ENCODE results near the gene HHLA2.

The HHLA2 gene

DNA sequence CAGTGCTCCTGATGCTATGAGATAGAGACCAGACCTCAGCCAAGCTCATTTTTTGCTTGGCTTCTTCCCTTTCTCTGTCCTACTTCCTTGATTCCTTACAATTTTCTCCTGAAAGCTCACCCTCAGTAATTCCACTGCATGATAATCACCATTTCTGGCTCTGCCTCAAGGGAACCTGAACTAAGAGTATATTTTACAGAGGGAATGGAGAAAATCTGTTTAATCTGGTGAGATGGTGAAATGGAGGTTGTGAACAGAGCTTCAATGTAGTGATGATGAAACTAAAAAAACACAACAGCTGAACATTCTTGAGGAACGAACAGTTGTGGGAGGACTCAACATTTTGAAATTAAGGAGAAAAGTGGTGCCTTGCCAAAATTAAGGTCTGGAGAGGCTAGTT, 16.3 kb downstream of the HHLA2 start:
- Histone ChIP-seq H3K9me3 (replicated peaks; ENCODE audit: insufficient read depth, low read length) (no peaks in the 10 kb centered on the region), H3K4me2 (ENCODE audit: low read depth, low read length) (no peak overlapping the region), H3K9ac (ENCODE audit: low read length) (no peak overlapping the region), H3K27ac (ENCODE audit: low read length) (no peak overlapping the region), H3K79me2 (ENCODE audit: low read length) (no peaks in the 10 kb centered on the region), H2AFZ (ENCODE audit: low read length) (no peak overlapping the region), H3K4me3 (ENCODE audit: low read length) (no peak overlapping the region), H3K9me2 (replicated peaks; ENCODE audit: insufficient read depth, low read length) (no peaks in the 10 kb centered on the region), H3K4me1 (ENCODE audit: low read length) (no peaks in the 10 kb centered on the region), H3F3A (ENCODE audit: insufficient read depth, low read length) (no peaks in the 10 kb centered on the region), H3K36me3 (replicated peaks; ENCODE audit: insufficient read depth, low read length) (no peaks in the 10 kb centered on the region), H4K20me1 (ENCODE audit: insufficient read depth, low read length) (no peaks in the 10 kb centered on the region), H3K27me3 (replicated peaks; ENCODE audit: insufficient read depth, low read length) (no peaks in the 10 kb centered on the region)
- TF ChIP-seq, protein P1, sequence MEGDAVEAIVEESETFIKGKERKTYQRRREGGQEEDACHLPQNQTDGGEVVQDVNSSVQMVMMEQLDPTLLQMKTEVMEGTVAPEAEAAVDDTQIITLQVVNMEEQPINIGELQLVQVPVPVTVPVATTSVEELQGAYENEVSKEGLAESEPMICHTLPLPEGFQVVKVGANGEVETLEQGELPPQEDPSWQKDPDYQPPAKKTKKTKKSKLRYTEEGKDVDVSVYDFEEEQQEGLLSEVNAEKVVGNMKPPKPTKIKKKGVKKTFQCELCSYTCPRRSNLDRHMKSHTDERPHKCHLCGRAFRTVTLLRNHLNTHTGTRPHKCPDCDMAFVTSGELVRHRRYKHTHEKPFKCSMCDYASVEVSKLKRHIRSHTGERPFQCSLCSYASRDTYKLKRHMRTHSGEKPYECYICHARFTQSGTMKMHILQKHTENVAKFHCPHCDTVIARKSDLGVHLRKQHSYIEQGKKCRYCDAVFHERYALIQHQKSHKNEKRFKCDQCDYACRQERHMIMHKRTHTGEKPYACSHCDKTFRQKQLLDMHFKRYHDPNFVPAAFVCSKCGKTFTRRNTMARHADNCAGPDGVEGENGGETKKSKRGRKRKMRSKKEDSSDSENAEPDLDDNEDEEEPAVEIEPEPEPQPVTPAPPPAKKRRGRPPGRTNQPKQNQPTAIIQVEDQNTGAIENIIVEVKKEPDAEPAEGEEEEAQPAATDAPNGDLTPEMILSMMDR (IDR thresholded peaks at IDR 0.05; ENCODE audit: low read length): no peak
- TF ChIP-seq EZH2 (optimal IDR thresholded peaks at IDR 0.05; ENCODE audit: low read depth, low read length) (no peak), EZH2phosphoT487 (IDR thresholded peaks at IDR 0.05; ENCODE audit: low read length) (no peak)
- DNase-seq: no peak

DNA sequence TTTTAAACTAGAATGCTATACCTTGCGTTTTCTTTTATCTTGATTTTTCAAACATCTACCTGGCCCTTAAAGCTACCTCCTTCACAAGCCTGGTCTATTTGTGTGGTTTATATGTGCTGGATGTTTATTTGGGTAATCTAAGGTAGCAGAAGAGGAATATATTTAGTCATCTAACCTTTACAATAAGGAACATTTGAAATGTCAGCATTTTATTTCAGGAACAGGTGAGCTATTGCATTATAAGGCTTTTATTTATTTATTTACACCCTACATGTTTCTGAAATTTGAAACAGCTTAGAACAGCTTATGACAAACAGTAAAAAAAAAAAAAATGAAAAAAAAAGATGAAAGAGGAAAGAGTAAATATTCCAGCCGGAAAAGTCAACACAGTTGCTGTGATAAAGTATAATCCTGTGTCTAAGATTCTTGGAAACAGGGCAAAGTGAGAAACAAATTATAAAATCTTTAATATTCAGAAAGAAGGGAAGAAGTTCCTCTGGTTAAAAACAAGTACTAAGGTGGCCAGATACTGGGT, 19.5 kb downstream of the HHLA2 start:
- Histone ChIP-seq H3F3A (ENCODE audit: insufficient read depth, low read length) (no peaks in the 10 kb centered on the region), H3K27ac (ENCODE audit: low read length) (no peak overlapping the region), H3K79me2 (ENCODE audit: low read length) (no peaks in the 10 kb centered on the region), H3K4me3 (ENCODE audit: low read length) (no peak overlapping the region), H4K20me1 (ENCODE audit: insufficient read depth, low read length) (no peaks in the 10 kb centered on the region), H3K9ac (ENCODE audit: low read length) (no peak overlapping the region), H3K4me2 (ENCODE audit: low read depth, low read length) (no peak overlapping the region), H2AFZ (ENCODE audit: low read length) (no peak overlapping the region), H3K36me3 (replicated peaks; ENCODE audit: insufficient read depth, low read length) (no peaks in the 10 kb centered on the region), H3K9me2 (replicated peaks; ENCODE audit: insufficient read depth, low read length) (no peaks in the 10 kb centered on the region), H3K27me3 (replicated peaks; ENCODE audit: insufficient read depth, low read length) (no peaks in the 10 kb centered on the region), H3K4me1 (ENCODE audit: low read length) (no peaks in the 10 kb centered on the region), H3K9me3 (replicated peaks; ENCODE audit: insufficient read depth, low read length) (no peaks in the 10 kb centered on the region)
- no peak for DNase-seq
- TF ChIP-seq EZH2 (optimal IDR thresholded peaks at IDR 0.05; ENCODE audit: low read depth, low read length) (no peak), EZH2phosphoT487 (IDR thresholded peaks at IDR 0.05; ENCODE audit: low read length) (no peak)
- TF ChIP-seq, protein P1 (IDR thresholded peaks at IDR 0.05; ENCODE audit: low read length): no peak

DNA sequence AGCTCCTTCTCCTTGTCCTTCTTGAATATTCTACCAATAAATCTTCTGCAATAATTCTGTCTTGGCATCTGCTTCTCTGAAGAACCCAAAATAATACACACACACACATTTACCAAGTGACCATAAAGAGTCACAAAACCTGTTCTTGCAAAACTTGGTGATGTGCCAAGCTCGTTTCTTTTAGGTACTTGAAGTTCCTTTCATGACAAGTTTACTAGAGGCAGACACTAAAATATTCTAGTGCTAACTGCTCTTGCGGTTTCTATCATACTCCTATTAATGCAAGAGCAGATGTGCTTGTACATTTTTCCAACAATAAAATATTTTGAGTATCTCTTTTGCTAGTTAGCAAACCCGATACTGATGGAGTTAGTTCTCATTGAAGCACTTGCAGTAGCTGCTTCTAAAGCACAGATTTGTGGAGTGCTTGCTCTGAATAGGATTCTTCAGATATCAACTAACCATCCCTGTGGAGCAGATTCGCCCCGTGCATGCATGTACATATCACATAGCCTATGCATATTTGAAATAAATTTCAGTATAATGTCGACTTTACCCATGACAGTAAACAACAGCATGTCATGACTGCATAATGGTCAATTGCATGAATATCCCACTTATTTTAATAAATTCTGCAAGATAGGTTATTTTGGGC, 23.2 kb downstream of the HHLA2 start:
- no peak overlapping the region for H3K4me2 ChIP-seq (ENCODE audit: low read depth, low read length)

More for the DNA sequence above, 23.2 kb downstream of the HHLA2 start:
- TF ChIP-seq, protein P1 (IDR thresholded peaks at IDR 0.05; ENCODE audit: low read length): no peak
- TF ChIP-seq EZH2phosphoT487 (IDR thresholded peaks at IDR 0.05; ENCODE audit: low read length) (no peak), EZH2 (optimal IDR thresholded peaks at IDR 0.05; ENCODE audit: low read depth, low read length) (no peak)
- H3K9me3 ChIP-seq (replicated peaks; ENCODE audit: insufficient read depth, low read length): no peaks in the 10 kb centered on the region
- DNase-seq: no peak
- H3F3A ChIP-seq (ENCODE audit: insufficient read depth, low read length): no peaks in the 10 kb centered on the region
- H3K9ac ChIP-seq (ENCODE audit: low read length): no peak overlapping the region
- H3K4me1 ChIP-seq (ENCODE audit: low read length): no peaks in the 10 kb centered on the region
- no peaks in the 10 kb centered on the region for H3K36me3 ChIP-seq (replicated peaks; ENCODE audit: insufficient read depth, low read length)
- H3K79me2 ChIP-seq (ENCODE audit: low read length): no peaks in the 10 kb centered on the region
- no peaks in the 10 kb centered on the region for H4K20me1 ChIP-seq (ENCODE audit: insufficient read depth, low read length)
- no peak overlapping the region for H2AFZ ChIP-seq (ENCODE audit: low read length)
- H3K9me2 ChIP-seq (replicated peaks; ENCODE audit: insufficient read depth, low read length): no peaks in the 10 kb centered on the region
- H3K27me3 ChIP-seq (replicated peaks; ENCODE audit: insufficient read depth, low read length): no peaks in the 10 kb centered on the region
- no peak overlapping the region for H3K27ac ChIP-seq (ENCODE audit: low read length)
- no peak overlapping the region for H3K4me3 ChIP-seq (ENCODE audit: low read length)

Measured in MM.1S (cell line).